Measurements from ENCODE around the gene CRADD.
"Not testable (repeated sequence)": the region's sequence is repeated elsewhere in the genome, so short reads cannot be mapped to it uniquely, and the experiment has no call there.

CRADD gene

DNA sequence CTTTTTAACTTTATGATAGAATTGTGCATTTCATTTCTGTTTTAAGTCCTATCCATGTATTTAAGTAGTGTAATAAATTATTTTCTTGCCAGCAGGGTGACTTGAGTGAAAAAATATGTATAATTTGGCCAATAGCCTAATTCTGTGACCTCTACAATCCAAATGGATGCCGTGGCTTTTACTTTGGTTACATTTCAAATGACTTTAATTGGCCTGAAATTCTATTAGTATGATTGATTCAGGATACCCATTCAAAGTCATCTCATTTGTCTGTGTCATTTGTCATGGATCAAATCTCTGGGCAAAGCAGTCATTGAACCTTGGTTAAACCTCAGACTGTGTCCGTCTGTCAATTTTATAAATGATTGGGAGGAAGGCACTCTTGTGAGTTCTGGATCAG lies 29.6 kb downstream of the CRADD start:
- no peak for DNase-seq (ENCODE audit: low spot score)

DNA sequence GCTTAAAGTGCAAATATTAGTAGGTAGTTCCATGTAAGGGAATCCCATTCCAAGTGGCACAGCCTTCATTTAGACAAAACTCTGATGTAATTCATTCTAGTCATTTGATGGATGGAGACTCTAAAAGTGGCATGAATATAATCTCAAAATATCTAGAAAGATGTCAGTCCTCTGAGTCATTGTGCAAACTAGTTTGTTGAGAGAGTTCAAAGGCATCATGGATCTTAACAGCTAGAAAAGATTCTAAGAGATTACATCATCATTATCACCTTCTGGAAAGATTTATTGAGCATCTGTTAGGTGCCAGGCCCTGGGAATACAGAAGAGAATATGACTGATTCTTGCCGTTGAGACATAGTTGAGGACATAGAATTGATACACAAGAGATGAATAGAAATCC lies 30.7 kb downstream of the CRADD start:
- no peak for DNase-seq (ENCODE audit: low spot score)

DNA sequence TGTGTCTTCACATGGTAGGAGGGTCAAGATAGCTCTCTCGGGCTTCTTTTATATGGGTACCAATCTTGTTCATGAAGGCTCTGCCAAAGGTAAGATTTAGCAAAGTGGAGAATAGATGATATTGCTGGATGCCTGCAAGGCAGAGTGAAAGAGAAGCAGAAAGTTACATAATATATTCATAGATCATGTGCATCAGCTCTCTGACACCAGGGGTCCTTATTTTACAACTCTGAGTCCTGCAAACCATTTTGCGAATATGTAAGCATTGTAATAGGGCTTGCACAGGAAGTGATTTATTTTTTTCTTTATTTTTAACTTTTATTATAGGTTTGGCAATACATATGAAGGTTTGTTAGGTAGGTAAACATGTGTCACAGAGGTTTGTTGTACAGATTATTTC lies 31.8 kb downstream of the CRADD start:
- DNase-seq (ENCODE audit: low spot score): no peak

DNA sequence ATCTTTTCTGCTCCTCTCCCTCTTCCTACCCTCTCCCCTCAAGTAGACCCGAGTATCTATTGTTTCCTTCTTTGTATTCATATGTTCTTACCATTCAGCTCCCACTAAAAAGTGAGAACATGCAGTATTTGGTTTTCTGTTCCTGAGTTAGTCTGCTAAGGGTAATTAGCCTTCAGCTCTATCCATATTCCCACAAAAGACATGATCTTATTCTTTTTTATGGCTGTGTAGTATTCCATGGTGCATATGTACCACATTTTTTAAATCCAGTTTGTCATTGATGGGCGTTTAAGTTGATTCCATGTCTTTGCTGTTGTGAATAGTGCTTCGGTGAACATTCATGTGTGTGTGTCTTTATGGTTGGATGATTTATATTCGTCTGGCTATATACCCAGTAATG lies 32.2 kb downstream of the CRADD start:
- DNase-seq (ENCODE audit: low spot score): no peak

DNA sequence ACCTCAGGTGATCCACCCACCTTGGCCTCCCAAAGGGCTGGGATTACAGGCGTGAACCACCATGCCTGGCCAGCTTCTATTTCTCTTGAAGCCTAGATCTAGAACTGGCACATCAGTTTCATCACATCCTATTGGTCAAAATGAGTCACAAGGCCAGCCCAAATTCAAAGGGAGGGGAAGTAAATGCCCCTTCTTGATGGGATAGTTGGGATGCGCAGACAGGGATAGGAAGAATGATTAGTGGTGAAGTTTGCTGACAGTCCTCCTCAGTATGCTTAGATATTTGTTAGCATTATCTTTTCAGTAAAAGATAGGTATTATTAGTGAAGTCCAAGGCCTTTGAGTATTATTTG lies 33.4 kb downstream of the CRADD start:
- no peak for DNase-seq (ENCODE audit: low spot score)

DNA sequence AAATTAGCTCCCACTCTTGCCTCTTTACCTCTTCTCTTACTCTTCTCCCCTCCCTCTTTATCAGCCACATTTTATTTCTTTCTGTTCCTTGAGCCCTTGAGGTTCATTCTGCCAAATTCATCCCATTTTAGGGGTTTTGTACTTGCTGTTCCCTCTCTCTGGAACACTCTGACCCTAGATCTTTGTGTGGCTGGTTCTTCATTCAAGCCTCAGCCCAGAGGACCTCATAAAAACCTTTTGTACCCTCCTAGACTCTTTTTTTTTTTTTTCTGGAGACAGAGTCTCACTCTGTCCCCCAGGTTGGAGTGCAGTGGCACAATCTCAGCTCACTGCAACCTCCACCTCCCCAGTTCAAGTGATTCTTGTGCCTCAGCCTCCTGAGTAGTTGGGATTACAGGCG lies 34.3 kb downstream of the CRADD start:
- not testable (repeated sequence) for DNase-seq (ENCODE audit: low spot score)

DNA sequence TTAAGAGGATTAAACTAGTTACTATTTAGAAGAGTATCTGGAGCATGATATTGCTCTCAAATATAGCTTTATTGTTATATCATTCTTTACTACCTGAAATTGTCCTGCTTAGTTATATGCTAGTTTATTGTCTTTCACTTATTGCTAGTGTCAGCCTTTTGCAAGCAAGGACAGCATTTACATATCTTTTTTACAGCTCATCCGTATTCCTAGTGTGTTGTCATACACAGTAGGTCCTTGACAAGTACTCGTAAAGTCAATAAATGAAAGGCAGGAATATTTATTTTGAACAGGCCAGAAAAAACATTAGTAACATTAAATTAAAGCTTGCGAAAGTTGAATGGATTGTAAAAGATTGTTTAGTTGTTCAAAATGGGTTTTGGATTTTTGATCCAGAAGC lies 35.0 kb downstream of the CRADD start:
- DNase-seq (ENCODE audit: low spot score): no peak

DNA sequence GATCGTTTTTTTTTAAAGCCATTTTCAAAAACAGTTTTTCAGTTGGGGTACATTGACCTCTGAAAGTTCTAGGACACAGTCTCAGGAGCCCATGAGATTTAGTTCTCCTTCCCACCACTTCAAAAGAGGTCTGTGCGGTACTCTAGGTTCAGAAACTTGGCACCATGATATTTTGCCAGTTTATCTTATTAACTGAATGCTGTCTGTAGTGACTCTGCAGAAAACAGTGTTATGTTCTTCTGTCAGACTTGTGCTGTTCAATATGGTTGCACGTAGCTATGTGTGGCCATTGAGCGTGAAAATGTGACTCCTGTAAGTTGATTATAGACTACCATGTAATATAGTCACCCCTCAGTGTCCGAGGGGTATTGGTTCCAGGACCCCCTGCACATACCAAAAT lies 35.9 kb downstream of the CRADD start:
- DNase-seq (ENCODE audit: low spot score): no peak

DNA sequence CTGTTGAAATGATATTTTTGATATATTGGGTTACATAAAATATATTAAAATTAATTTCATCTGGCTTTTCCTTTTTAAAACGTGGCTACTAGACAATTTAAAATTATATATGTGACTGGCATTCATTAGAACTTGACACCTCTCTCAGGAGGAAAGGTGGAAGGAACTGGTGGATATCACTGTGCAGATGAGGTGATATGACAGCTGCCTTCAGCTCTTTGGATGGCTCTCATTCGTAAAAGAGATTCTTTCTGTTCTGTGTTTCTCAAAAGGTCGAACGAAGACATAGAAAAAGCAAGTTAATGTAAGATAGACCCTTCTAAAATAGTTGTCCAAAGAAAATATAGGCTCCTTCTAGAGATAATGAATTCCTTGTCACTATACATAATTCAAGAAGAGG lies 36.6 kb downstream of the CRADD start:
- no peak for DNase-seq (ENCODE audit: low spot score)

DNA sequence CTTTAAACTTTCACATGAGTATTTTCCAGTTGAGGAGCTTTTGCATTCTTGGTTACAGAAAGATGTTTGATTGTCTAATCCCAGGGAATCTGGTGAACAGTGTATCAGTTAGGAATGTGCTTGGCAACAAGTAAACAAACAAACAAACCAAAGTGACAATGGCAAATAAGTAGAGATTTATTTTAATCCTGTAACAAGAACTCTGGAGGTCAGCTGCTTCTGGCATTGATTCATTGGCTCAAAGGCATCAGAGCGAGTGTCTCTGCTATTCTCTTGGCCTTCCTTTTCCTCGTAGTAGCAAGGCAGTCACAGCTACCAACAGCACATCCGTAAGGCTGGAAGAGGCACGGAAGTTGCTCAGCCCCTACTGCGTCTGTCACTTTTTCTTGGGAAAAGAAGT lies 37.2 kb downstream of the CRADD start:
- no peak for DNase-seq (ENCODE audit: low spot score)

DNA sequence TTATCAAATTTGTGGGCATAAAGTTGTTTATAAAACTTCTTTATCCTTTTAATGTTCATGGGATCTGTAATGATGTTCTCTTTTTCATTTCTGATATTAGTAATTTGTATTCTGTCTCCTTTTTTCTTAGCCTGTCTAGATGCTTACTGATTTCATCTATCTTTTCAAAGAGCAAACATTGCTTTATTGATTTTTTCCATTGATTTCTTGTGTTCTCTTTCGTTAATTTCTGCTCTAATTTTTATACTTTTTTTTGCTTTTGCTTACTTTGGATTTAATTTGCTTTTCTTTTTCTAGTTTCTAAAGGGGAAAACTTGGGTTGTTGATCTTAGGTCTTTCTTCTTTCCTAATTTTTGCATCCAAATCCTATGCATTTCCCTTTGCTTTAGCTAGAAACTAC lies 42.5 kb downstream of the CRADD start:
- no peak for DNase-seq (ENCODE audit: low spot score)

DNA sequence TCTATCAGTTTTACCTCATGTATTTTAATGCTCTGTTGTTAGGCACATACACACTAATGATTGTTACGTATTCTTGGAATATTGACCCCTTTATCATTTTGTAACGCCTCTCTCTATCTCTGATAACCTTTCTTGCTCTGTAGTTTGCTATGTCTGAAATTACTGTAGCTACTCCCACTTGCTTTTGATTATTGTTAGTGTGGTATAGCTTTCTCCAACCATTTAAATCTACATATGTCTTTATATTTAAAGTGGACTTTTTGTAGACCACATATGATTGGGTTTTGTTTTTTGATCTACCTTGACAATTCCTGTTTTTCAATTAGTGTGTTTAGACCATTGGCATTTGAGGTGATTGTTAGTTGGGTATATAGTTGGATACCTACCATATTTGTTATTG lies 43.4 kb downstream of the CRADD start:
- DNase-seq (ENCODE audit: low spot score): no peak

DNA sequence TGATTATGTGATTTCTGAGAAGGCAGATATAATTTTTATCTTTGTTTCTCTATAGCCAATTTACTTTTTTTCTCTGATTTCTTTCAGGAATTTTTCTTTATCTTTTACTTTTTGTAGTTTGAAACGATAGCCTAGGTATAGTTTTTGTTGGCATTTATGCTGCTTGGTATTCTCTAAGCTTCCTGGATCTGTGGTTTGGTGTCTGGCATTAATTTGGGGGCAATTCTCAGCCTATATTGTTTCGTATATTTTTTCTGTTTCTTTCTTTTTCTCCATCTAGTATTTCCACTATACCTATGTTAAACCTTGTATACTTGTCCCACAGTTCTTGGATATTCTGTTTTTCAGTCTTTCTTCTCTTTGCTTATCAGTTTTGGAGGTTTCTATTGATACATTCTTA lies 45.0 kb downstream of the CRADD start:
- no peak for DNase-seq (ENCODE audit: low spot score)

DNA sequence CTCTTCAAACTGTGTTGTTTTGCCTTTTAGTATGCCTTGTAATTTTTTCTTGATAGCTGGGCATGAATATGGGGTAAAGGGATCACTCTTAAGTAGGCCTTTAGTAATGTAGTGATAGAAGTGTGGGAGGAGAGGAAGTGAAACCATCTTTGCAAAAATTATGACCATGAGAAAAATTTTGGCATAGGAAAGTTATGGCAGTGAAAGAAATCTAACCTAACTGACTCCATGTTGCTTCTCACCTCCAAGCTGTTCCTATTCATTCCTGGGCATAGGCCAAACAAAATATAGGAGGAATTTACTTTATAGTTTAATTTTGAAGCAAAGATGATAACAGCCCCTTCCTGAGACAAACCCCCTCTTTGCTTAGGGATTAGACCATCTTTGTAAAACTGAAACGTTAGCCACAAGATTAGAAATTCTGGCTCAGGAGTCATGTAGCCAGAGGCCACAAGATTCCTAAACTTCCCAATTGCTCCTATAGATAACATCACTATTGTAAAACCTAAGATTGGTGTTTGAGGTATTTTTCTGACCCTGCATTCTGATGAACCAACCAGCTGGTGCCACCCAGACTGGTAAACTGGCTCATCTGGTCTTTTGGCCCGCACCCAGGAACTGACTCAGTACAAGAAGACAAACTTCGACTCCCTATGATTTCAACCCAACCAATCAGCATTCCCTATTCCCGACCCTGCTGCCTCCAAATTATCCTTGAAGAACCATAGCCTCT lies 45.8 kb downstream of the CRADD start:
- DNase-seq (ENCODE audit: low spot score): no peak

DNA sequence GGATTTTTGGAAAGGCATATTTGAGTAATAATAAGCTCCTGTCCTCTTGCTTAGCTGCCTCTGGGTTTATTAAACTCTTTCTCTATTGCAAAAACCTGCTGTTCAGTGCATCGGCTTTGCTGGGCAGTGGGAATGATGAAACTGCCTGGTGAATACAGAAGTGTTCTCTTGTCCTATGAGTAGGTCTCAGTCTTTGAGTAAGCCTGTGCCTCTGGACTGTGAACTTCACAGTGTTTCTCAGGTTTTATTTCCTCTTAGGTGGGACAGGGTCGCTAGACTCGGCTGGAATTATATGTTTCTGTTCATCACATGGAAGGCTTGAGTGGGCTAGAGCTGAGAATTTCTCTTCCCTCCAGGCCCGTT lies 46.4 kb downstream of the CRADD start:
- DNase-seq (ENCODE audit: low spot score): no peak

DNA sequence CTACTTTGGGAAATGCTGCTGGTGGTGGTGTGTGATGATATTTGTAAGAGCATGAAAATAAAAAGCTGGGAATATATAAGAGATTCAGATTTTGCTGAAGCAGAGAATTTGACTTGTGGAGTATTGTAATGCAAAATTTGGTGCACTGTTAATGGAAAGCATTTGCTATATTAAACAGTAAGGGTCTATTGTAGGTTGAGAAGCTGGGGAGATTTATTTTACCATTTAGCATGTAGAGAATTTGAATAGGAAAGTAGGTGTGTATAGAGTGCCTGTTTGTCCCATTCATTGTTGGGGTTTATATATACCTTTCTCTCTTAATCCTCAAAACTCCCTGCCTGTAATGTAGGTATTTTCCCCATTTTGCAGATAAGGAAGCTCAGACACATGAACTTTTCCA lies 48.4 kb downstream of the CRADD start:
- DNase-seq (ENCODE audit: low spot score): no peak

DNA sequence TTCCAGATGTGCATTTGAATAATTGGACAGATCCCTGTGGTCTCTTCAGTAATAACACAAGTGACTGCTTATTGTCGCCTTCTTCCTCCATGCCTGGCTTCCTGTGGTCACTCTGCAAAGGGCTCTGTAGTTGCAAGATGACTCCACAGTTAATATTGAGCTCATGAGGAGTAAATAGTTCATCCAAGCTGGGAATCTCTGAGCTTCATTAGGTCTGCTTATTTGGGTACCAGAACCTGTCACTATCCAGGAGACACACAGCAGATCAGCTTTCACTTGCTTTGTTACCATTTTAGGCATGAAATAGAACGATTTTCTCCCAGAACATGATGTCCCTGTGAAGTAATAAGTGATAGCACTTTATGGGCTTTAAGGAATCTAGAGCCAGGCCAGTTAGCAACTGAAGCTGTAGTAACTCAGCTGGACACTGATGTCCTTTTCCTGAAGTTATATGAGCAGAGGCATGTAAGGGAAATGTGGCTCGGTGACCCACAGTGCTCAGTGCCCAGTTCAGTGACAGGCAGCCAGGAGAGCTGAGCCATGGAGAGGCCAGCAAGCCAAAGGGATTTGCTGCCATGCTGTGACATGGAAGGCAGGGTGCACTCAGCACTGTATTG lies 50.1 kb downstream of the CRADD start:
- no peak for DNase-seq (ENCODE audit: low spot score)

DNA sequence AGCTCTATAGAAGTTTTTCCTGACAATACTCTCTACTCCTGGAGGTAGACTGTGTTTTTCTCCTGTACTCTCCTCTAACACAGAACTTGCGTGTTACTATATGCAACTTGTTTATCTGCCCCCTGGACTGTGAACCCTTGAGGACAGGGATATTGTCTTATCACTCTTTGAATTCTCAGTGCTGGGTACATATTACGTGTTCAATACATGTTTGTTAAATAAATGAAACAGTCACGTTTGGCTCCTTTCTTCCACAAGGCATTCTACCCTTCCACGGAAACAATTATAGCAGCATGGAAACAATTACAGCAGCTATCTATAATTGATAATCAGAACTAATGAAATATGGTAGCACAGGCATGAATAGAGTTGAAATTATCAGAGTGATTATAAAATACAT lies 50.7 kb downstream of the CRADD start:
- DNase-seq (ENCODE audit: low spot score): no peak

DNA sequence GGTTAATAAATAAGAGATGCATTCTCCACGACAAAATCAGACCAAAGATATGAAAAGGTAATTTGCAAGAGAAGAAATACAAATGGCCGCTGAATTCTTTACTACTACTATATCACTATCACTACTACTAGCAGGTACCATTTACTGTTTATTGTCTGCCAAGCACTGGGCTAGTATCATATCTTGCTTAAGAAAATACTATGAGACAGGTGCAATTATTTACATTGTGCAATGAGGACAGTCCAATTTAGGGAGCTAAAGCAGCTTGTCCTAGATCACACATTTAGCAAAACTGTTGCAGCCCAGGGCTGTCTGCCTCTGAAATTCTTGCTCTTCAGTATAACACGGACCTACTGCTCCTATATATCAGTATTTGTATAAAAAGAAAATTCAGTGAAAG lies 52.8 kb downstream of the CRADD start:
- no peak for DNase-seq (ENCODE audit: low spot score)

DNA sequence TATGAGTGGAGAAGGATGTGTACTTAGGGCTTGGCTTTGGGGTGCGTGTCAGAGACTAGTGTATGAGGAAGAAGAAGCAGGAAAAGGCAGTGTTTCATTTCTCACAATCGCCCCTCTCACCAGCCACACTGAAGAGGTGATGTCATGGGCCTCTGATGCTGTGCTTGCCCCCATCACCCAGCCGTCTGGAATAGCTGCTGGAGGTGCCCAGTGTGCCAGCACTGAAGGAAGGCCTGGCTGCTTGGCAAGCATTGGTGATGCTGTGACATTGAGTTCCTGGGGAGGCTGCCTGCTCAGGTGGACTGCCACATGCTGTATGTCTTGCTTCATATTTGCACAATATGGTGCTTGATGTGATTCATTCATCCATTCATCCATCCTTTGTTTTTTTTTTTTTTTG lies 56.2 kb downstream of the CRADD start:
- no peak for DNase-seq (ENCODE audit: low spot score)

DNA sequence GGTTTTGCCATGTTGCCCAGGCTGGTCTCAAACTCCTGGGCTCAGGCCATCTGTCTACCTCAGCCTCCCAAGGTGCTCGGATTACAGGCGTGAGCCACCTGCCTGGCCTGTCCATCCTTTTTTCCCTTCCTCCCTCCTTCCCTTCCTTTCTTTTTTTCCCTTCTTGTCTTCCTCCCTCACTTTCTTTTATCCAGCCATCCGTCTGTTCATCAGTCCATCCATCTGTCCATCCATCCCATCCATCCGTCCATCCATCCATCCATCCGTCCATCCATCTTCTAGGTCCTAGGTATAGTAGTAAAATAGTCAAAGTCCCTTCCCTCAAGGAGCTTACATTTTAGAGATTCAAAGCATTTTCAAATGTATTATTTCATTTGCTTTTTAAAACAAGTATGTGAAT lies 56.8 kb downstream of the CRADD start:
- no peak for DNase-seq (ENCODE audit: low spot score)

DNA sequence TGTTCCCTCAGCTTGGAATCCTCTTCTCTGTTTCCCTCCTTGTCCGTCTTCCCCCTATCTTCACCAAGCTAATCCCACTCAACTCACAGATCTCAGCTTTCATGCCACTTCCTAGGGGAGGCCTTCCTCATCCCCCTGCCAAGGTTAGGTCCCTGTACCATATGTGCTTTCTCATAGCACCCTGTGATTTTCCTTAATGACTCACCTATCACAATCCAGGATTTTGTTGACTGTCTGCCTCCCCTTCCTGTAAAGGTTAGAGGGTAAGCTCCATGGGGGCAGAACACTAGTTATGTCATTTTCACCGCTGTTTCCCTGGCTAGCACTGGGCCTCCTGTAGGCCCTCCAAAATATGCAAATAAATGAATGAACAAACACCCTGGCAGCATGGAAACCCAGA lies 57.6 kb downstream of the CRADD start:
- DNase-seq (ENCODE audit: low spot score): no peak

DNA sequence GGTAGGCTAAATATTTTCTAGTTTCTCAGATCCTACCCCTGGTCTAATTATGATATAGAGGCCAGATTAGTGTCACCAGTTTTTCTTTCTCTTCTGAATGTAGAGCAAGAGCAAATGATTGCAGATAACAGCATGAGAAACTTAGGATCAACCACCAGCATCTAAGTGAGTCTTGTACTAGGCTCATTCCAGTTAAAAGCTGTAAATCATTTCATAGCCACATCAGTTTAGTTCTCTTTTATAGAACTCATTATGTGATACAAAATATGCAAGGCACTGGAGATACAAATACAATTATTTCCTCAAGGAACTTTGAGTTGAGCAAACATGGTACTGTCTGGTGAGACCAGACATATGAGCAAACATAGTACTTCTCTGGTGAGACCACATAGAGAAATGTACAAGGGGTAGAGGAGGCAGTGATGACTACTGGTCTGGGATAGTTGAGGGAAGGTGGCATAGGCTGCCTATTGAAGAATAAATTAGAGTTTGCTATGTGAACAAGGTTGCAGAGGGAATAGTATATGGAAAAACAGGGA lies 59.5 kb downstream of the CRADD start:
- no peak for DNase-seq (ENCODE audit: low spot score)
